Adrenal gland (tissue), 12 donors: ENCODE measurements around the gene MEIS3. TPM values are rescaled to one million over a fixed set of nuclear protein-coding genes. Genes with fewer than 3 reads are reported as not detected.

ENCODE experiments used
- DNase-seq, 7 donors: peaks; one replicate each; pipeline ENCODE4 v3.0.0-alpha.2; 2019 to 2020
- H3K27ac ChIP-seq, 5 donors: fragments of 200-600 bp; sonication (generic) in 4 of 5; 1 replicate in 3 of 5; 2 replicates in 2 of 5; pipeline versions ENCODE4 v1.5.1 to v1.8.0; 2016 to 2020; ENCODE audit warnings: mild to moderate bottlenecking in 1 of 5
- H3K27me3 ChIP-seq: fragments of 200-600 bp; 2 replicates; pipeline ENCODE4 v1.8.0; 2021
- H3K36me3 ChIP-seq, 2 donors: fragments of 200-600 bp; replicated peaks in 1 of 2; 1 replicate in 1 of 2; 2 replicates in 1 of 2; pipeline versions ENCODE4 v1.5.1 to v1.8.0; 2018 to 2022
- H3K4me1 ChIP-seq, 2 donors: fragments of 200-600 bp; replicated peaks in 1 of 2; 1 replicate in 1 of 2; 2 replicates in 1 of 2; pipeline versions ENCODE4 v1.5.1 to v1.8.0; 2018 to 2021
- H3K4me3 ChIP-seq, 4 donors: fragments of 200-600 bp; sonication (generic) in 3 of 4; one replicate each; pipeline ENCODE4 v1.5.1; 2016 to 2018
- H3K9me3 ChIP-seq, 3 donors: fragments of 200-600 bp; sonication (generic) in 1 of 3; replicated peaks in 1 of 3; 1 replicate in 2 of 3; 2 replicates in 1 of 3; pipeline versions ENCODE4 v1.5.1 to v1.8.0; 2016 to 2021
- POLR2A ChIP-seq, 2 donors: fragments of 450-650 bp; IDR thresholded peaks; one replicate each; pipeline ENCODE4 v1.6.1; 2017; ENCODE audit warnings: antibody characterized with exemption in 2 of 2, mild to moderate bottlenecking in 2 of 2, moderate library complexity in 1 of 2
- WGBS, 4 donors: extraction: QIAGEN DNeasy Blood & Tissue Kit in 2 of 4; methylation state at CpG; one replicate each; pipeline versions ENCODE4 v1.1.5 to v1.1.7; 2013 to 2017; 5-methylcytosine and 5-hydroxymethylcytosine counted together
- intact Hi-C, 2 donors: fragments of 100-400 bp; cut with DNase I; formaldehyde crosslinking; loops; one replicate each; pipeline versions ENCODE4 v1.14.1 to v1.15.0; 2022 to 2023
- polyA plus RNA-seq, 3 donors: library from polyadenylated mRNA; stranded (reverse); fragments of 200-250 nt in 2 of 3; fragments of 350-450 nt in 1 of 3; fragmentation: Illumina TruSeq in 1 of 3; extraction: RNeasy Lipid Tissue Mini Kit (QIAGEN cat#74804) in 1 of 3; gene quantifications; one replicate each; pipeline ENCODE4 v1.2.3, GENCODE V29; 2013 to 2014
- total RNA-seq, 9 donors: library from RNA; depleted of rRNA in 4 of 9; stranded (reverse); fragments of >200 nt in 4 of 9; fragments of 120-200 nt in 1 of 9; fragmentation: NEBNext Ultra II Directional in 1 of 9; extraction: Animal tissue kit (Norgen Biotek cat#: 25700) in 1 of 9; gene quantifications; one replicate each; pipeline versions ENCODE4 v1.1.0 to v1.2.4, GENCODE V29; 2013 to 2023
- TF ChIP-seq, protein P1 (sequence below), 6 experiments: fragments of 450-650 bp in 4 of 6; fragments of 200-600 bp in 2 of 6; sonication (generic) in 1 of 6; IDR thresholded peaks; 1 replicate in 5 of 6; 2 replicates in 1 of 6; pipeline versions ENCODE4 v1.5.1 to v1.8.0; 2016 to 2021; ENCODE audit warnings: antibody characterized with exemption in 6 of 6, mild to moderate bottlenecking in 2 of 6, moderate library complexity in 1 of 6
- donor health status: healthy with polysubstance abuse.
- donor health status: Bipolar disorder and iron deficiency.
- donor health status: DM: yes; HTN: yes; CAD: no.
- donor health status: DM: no; HTN: no; CAD: no.
- donor health status: DM: no; HTN: no; CAD: no.
- donor health status: DM: yes; HTN: yes; CAD: no.

The MEIS3 gene
- total and polyA plus RNA-seq, 12 donors = 2.1 to 15.5 (median 5.1) TPM

- 1 to 3% (median 1%) methylated on average over 18 to 27 of the region's 27 CpGs for WGBS, 4 donors
- Histone ChIP-seq H3K4me1 (peaks cover 7 to 10% of the 10 kb centered on the region in 2 donors), H3K36me3 (no peaks in the 10 kb centered on the region), H3K4me3 (no peak overlapping the region), H3K9me3 (no peaks in the 10 kb centered on the region), H3K27ac (peak overlapping the region in 1 of 5 donors; percentile 23), H3K27me3 (peaks cover 55% of the 10 kb centered on the region)
- intact Hi-C loops = loop anchor here in 1 of 2 donors (10.0 kb wide), 1 partner anchor 134 kb away; no protein-coding TSS in a partner anchor
- TF ChIP-seq POLR2A (IDR thresholded peaks at IDR 0.05) = no peak
- TF ChIP-seq, protein P1, sequence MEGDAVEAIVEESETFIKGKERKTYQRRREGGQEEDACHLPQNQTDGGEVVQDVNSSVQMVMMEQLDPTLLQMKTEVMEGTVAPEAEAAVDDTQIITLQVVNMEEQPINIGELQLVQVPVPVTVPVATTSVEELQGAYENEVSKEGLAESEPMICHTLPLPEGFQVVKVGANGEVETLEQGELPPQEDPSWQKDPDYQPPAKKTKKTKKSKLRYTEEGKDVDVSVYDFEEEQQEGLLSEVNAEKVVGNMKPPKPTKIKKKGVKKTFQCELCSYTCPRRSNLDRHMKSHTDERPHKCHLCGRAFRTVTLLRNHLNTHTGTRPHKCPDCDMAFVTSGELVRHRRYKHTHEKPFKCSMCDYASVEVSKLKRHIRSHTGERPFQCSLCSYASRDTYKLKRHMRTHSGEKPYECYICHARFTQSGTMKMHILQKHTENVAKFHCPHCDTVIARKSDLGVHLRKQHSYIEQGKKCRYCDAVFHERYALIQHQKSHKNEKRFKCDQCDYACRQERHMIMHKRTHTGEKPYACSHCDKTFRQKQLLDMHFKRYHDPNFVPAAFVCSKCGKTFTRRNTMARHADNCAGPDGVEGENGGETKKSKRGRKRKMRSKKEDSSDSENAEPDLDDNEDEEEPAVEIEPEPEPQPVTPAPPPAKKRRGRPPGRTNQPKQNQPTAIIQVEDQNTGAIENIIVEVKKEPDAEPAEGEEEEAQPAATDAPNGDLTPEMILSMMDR (IDR thresholded peaks at IDR 0.05) = peak in 1 of 6 experiments; percentile 3
- DNase-seq = peak; percentile 80 to 95 (median 88)
Observed at GRCh38 chr19:47428177-47428894, 9.0 kb upstream of the MEIS3 start.

DNA sequence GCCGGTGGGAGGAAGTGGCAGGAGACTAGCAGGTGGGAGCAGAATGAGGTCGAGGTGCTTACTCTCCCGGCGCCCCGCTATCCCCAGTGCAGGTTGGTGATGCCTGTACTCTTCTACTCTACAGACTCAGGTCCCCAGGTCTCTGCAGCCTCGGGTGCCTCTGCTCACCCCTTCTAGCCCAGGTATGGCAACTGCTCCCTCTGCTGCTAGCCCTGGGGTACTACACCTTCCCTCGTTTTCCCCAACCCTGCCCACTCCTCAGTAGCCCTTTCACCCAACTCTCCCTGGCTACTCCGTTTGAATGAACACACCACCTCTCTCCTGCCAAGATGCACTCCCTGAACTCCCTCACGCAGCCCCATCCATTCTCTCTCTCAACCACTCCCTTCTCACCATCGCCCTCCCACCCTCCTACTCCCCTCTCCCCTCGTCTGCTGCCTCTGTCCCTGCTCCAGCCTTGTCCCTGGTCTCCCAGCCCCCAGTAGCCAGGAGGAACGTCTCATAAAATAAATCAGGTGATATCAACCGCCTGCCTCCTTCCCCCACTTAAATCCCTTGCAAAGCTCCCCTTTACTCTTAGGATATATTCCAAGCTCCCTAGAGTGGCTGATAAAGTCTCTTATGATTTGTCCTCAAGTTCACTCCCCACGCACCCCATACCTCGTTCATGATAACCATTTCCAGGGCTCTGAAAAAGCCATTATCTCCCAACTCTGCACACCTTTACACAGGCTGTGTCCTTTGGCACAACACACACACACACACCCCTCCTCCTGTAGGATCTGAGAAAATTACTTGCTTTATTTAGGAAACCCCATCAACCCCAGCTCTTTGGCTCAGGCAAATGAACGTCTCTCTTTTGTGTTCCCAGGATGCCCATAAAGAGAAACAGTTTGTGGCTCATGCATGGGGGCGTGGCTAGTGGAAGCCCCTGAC lies 8.2 kb upstream of the MEIS3 start:
- Histone ChIP-seq H3K27me3 (peaks cover 55% of the 10 kb centered on the region), H3K9me3 (no peaks in the 10 kb centered on the region), H3K4me1 (peaks cover 7 to 10% of the 10 kb centered on the region in 2 donors), H3K4me3 (no peak overlapping the region), H3K36me3 (no peaks in the 10 kb centered on the region), H3K27ac (peak overlapping the region in 1 of 5 donors; percentile 23)
- DNase-seq = peak; percentile 45 to 79 (median 65)
- 6 to 9% (median 8%) methylated on average over 17 of the region's 17 CpGs for WGBS, 4 donors
- TF ChIP-seq POLR2A (IDR thresholded peaks at IDR 0.05) = no peak
- TF ChIP-seq, protein P1 (IDR thresholded peaks at IDR 0.05) = peak; percentile 69 to 81 (median 76)
- intact Hi-C loops = loop anchor here in 1 of 2 donors (10.0 kb wide), 1 partner anchor 133 kb away; no protein-coding TSS in a partner anchor

GRCh38 chr19:47423203-47423882 lies 4.0 kb upstream of the MEIS3 start:
- H3K4me1 ChIP-seq = peaks cover 0 to 4% of the 10 kb centered on the region in 2 donors
- intact Hi-C loops = loop anchor here in 1 of 2 donors (10.0 kb wide), 1 partner anchor 129 kb away; no protein-coding TSS in a partner anchor
- peaks cover 55% of the 10 kb centered on the region for H3K27me3 ChIP-seq
- no peak overlapping the region for H3K4me3 ChIP-seq
- no peak overlapping the region for H3K27ac ChIP-seq
- WGBS, 4 donors = 8 to 15% (median 11%) methylated on average over 17 to 19 of the region's 19 CpGs
- H3K36me3 ChIP-seq = no peaks in the 10 kb centered on the region
- no peak for DNase-seq
- H3K9me3 ChIP-seq = no peaks in the 10 kb centered on the region
- TF ChIP-seq, protein P1 (IDR thresholded peaks at IDR 0.05) = no peak
- no peak for TF ChIP-seq POLR2A (IDR thresholded peaks at IDR 0.05)
